Osteocyte (in vitro differentiated cells): ENCODE results near the gene CBX3. TPM values are rescaled to one million over a fixed set of nuclear protein-coding genes. Genes with fewer than 3 reads are reported as not detected.

Experiments used
- DNase-seq: peaks from one replicate; pipeline ENCODE4 v3.0.0; 2021; ENCODE audit warnings: mixed read lengths; ENCODE audit not compliant: unreplicated experiment; ENCODE audit errors: extremely low spot score
- H3K27ac Mint-ChIP-seq: one replicate; pipeline ENCODE4 v1.8.0; 2021; ENCODE audit warnings: mild to moderate bottlenecking, mixed read lengths; ENCODE audit not compliant: unreplicated experiment
- H3K27me3 Mint-ChIP-seq: one replicate; pipeline ENCODE4 v1.8.0; 2021; ENCODE audit warnings: mixed read lengths; ENCODE audit not compliant: unreplicated experiment
- H3K36me3 Mint-ChIP-seq: one replicate; pipeline ENCODE4 v1.8.0; 2021; ENCODE audit warnings: mixed read lengths; ENCODE audit not compliant: unreplicated experiment
- H3K4me1 Mint-ChIP-seq: one replicate; pipeline ENCODE4 v1.8.0; 2021; ENCODE audit warnings: mixed read lengths; ENCODE audit not compliant: unreplicated experiment
- H3K4me3 Mint-ChIP-seq: one replicate; pipeline ENCODE4 v1.8.0; 2021; ENCODE audit warnings: mild to moderate bottlenecking, moderate library complexity, mixed read lengths; ENCODE audit not compliant: unreplicated experiment
- H3K9me3 Mint-ChIP-seq: one replicate; pipeline ENCODE4 v1.8.0; 2021; ENCODE audit warnings: mixed read lengths; ENCODE audit not compliant: unreplicated experiment
- total RNA-seq: library from RNA; stranded (reverse); gene quantifications from 2 replicates; pipeline ENCODE4 v1.2.1, GENCODE V29; 2021
- TF ChIP-seq, protein P1 (sequence below): fragments of 200-600 bp; sonication (generic); IDR thresholded peaks from 2 replicates; pipeline ENCODE4 v1.5.0; 2021; ENCODE audit warnings: antibody characterized with exemption, mild to moderate bottlenecking, moderate library complexity

Gene CBX3
- total RNA-seq, 1 donor from 2014 or later: 133 TPM

GRCh38 chr7:26153823-26154783 lies 47.4 kb upstream of the CBX3 start:
- DNase-seq: no peak
- Mint-ChIP-seq H3K27ac (no peak overlapping the region), H3K4me3 (peak overlapping the region; percentile 47), H3K27me3 (peaks cover 40% of the 10 kb centered on the region), H3K9me3 (no peaks in the 10 kb centered on the region), H3K36me3 (no peaks in the 10 kb centered on the region), H3K4me1 (peaks cover 30% of the 10 kb centered on the region)
- TF ChIP-seq, protein P1, sequence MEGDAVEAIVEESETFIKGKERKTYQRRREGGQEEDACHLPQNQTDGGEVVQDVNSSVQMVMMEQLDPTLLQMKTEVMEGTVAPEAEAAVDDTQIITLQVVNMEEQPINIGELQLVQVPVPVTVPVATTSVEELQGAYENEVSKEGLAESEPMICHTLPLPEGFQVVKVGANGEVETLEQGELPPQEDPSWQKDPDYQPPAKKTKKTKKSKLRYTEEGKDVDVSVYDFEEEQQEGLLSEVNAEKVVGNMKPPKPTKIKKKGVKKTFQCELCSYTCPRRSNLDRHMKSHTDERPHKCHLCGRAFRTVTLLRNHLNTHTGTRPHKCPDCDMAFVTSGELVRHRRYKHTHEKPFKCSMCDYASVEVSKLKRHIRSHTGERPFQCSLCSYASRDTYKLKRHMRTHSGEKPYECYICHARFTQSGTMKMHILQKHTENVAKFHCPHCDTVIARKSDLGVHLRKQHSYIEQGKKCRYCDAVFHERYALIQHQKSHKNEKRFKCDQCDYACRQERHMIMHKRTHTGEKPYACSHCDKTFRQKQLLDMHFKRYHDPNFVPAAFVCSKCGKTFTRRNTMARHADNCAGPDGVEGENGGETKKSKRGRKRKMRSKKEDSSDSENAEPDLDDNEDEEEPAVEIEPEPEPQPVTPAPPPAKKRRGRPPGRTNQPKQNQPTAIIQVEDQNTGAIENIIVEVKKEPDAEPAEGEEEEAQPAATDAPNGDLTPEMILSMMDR: no peak

DNA sequence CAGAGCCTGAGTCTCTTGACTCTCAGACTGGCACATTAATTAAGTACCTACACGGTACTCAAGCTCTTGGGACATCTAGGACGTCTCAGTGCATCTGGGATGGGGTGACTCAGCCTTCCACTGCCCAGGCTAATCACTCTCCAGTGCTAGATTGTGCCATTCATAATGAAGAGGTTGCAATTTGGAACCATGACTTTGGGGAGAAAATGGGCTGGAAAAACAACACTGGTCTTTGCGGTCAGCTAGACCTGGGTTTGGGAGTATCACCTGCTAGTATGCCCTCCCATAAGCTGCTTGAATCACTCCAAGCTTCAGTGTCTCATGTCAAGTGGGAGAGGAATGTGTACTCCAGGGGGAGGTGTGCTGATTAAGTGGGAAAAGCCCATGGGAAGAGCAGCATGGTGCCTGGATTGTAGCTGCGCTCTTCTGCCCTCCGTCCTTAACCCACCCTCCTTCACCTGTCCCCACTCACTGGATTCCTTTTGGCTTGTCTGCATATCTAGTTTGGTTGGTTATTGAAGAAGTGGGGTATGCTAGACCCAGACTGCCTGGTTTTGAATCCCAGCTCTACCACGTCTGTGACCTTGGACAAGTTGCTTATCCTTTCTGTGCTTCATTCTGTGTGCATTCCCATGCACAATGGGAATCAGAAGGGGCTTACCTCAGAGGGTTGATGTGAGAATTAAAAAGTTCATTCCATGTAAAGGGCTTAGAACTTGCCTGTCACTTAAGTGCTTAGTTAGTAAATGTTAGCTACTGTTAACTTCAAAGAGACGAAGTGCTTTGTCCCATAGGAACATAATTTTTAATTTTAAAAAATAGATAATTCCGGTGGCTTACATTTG lies 45.8 kb upstream of the CBX3 start:
- Mint-ChIP-seq H3K27me3 (peaks cover 27% of the 10 kb centered on the region), H3K9me3 (no peaks in the 10 kb centered on the region), H3K4me3 (peak overlapping the region; percentile 9), H3K36me3 (no peaks in the 10 kb centered on the region), H3K4me1 (peaks cover 30% of the 10 kb centered on the region), H3K27ac (no peak overlapping the region)
- TF ChIP-seq, protein P1: no peak
- DNase-seq: no peak

DNA sequence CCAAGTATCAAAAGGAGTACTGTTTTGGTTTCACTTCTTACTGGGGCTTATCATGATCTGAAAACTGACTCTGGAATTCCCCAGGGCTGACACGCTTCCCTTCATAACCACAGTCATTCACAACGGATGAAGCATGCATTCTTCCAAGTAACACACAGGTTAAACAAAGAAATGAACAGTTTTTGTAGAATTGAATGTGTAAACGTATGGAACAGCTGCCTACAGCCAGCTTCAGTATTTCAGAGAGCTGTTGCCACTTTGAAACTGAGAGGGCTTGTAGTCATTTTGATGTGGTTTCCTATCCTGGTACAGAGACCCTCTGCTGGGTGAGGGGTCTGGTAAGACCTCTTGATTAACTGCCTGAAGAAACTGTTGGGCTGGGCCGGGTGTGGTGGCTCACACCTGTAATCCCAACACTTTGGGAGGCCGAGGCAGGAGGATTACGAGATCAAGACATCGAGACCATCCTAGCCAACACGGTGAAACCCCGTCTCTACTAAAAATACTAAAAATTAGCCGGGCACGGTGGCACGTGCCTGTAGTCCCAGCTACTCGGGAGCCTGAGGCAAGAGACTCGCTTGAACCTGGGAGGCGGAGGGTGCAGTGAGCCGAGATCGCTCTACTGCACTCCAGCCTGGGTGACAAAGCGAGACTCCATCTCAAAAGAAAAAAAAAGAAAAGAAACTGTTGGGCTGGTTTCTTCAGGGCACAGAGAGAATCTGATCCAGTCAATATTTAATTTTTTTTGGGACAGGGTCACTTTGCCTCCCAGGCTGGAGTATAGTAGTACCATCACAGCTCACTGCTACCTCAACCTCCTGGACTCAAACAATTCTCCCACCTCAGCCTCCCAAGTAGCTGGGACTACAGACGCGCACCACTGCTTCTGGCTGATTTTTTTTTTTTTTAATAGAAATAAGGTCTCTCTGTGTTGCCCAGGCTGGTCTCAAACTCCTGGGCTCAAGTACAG lies 44.8 kb upstream of the CBX3 start:
- no peaks in the 10 kb centered on the region for H3K9me3 Mint-ChIP-seq
- H3K27me3 Mint-ChIP-seq: peaks cover 20% of the 10 kb centered on the region
- TF ChIP-seq, protein P1: no peak
- H3K4me3 Mint-ChIP-seq: peak overlapping the region; percentile 9
- peaks cover 26% of the 10 kb centered on the region for H3K4me1 Mint-ChIP-seq
- peak overlapping the region; percentile 38 for H3K27ac Mint-ChIP-seq
- H3K36me3 Mint-ChIP-seq: no peaks in the 10 kb centered on the region
- DNase-seq: no peak

DNA sequence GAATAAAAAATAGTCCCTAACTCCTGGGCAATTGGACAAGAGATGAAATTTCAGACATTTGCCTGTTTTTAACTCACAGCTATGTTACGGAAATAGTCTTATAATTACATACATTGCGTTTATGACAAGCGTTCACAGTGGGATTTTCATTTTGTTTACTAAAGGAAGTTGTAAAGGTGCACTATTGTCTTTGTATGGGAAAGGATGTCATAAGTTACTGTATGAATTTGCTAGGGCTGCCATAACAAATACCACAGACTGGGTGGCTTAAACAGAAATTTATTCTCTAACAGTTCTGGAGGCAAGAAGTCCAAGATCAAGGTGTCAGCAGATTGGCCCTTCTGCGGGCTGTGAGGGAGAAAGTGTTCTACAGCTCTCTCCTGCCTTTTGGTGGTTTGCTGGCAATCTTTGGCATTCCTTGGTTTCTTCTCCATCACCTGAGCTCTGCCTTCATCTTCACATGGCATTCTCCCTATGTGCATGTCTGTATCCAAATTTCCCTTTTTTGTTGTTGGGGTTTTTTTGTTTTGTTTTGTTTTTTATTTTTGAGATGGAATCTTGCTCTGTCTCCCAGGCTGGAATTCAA lies 43.9 kb upstream of the CBX3 start:
- Mint-ChIP-seq H3K27me3 (peaks cover 19% of the 10 kb centered on the region), H3K36me3 (no peaks in the 10 kb centered on the region), H3K4me1 (peaks cover 26% of the 10 kb centered on the region), H3K27ac (no peak overlapping the region), H3K9me3 (no peaks in the 10 kb centered on the region), H3K4me3 (no peak overlapping the region)
- TF ChIP-seq, protein P1: no peak
- DNase-seq: no peak
